Measurements from ENCODE around the gene GTPBP4. TPM values are rescaled to one million over a fixed set of nuclear protein-coding genes. Genes with fewer than 3 reads are reported as not detected.

The GTPBP4 gene
- total RNA-seq, 1 experiment from 2014 or later, result 97.4 TPM

DNA sequence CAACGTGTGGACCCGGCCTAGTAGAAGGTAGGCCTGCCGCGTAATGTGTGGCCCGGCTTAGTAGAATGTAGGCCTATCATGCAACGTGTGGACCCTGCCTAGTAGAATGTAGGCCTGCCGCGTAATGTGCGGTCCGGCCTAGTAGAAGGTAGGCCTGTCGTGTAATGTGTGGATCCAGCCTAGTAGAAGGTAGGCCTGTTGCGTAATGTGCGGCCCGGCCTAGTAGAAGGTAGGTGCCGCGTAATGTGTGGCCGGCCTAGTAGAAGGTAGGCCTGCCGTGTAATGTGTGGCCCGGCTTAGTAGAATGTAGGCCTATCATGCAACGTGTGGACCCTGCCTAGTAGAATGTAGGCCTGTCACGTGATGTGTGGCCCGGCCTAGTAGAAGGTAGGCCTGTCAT lies 11.9 kb upstream of the GTPBP4 start:
- H3K4me3 Mint-ChIP-seq, result no peak overlapping the region
- H3K27ac Mint-ChIP-seq, result no peak overlapping the region
- peaks cover 15% of the 10 kb centered on the region for H3K27me3 Mint-ChIP-seq (ENCODE audit: low read depth)
- TF ChIP-seq ZNF425 (CRISPR knock-in tag; conservative IDR thresholded peaks at IDR 0.05) (no peak), ZNF512 (CRISPR knock-in tag; IDR thresholded peaks at IDR 0.05; ENCODE audit: borderline replicate concordance) (no peak), IRF1 (CRISPR knock-in tag; IDR thresholded peaks at IDR 0.05) (no peak), ELF4 (CRISPR knock-in tag; IDR thresholded peaks at IDR 0.05; ENCODE audit: low read depth) (no peak), FOXP1 (CRISPR knock-in tag; IDR thresholded peaks at IDR 0.05; ENCODE audit: borderline replicate concordance) (no peak), HMGA2 (CRISPR knock-in tag; IDR thresholded peaks at IDR 0.05) (no peak), ZNF671 (CRISPR knock-in tag; IDR thresholded peaks at IDR 0.05) (no peak), ZNF317 (CRISPR knock-in tag; IDR thresholded peaks at IDR 0.05; ENCODE audit: borderline replicate concordance, low read depth) (no peak), ETV6 (CRISPR knock-in tag; IDR thresholded peaks at IDR 0.05) (no peak), NFATC4 (CRISPR knock-in tag; IDR thresholded peaks at IDR 0.05) (no peak), HMGXB4 (CRISPR knock-in tag; IDR thresholded peaks at IDR 0.05) (no peak), SMAD4 (CRISPR knock-in tag; IDR thresholded peaks at IDR 0.05) (no peak), ZNF416 (CRISPR knock-in tag; IDR thresholded peaks at IDR 0.05) (no peak), EMX1 (CRISPR knock-in tag; IDR thresholded peaks at IDR 0.05) (no peak), RELA (CRISPR knock-in tag; IDR thresholded peaks at IDR 0.05; ENCODE audit: borderline replicate concordance) (no peak), E2F1 (CRISPR knock-in tag; IDR thresholded peaks at IDR 0.05) (no peak), TEAD1 (CRISPR knock-in tag; IDR thresholded peaks at IDR 0.05) (no peak)
- POLR2A ChIA-PET, result no interaction called here
- ATAC-seq (no peak), DNase-seq (ENCODE audit: low spot score) (no peak)
- peaks cover 52% of the 10 kb centered on the region for H3K9me3 Mint-ChIP-seq
- CTCF ChIA-PET, result no interaction called here
- H3K4me1 Mint-ChIP-seq, result no peaks in the 10 kb centered on the region
- peaks cover 38% of the 10 kb centered on the region for H3K36me3 Mint-ChIP-seq

GRCh38 chr10:978826-979421 lies 9.3 kb upstream of the GTPBP4 start:
- CTCF ChIA-PET, result no interaction called here
- POLR2A ChIA-PET, result no interaction called here
- peak; percentile 98 for TF ChIP-seq ZNF317 (CRISPR knock-in tag; IDR thresholded peaks at IDR 0.05; ENCODE audit: borderline replicate concordance, low read depth)
- TF ChIP-seq, protein P1, sequence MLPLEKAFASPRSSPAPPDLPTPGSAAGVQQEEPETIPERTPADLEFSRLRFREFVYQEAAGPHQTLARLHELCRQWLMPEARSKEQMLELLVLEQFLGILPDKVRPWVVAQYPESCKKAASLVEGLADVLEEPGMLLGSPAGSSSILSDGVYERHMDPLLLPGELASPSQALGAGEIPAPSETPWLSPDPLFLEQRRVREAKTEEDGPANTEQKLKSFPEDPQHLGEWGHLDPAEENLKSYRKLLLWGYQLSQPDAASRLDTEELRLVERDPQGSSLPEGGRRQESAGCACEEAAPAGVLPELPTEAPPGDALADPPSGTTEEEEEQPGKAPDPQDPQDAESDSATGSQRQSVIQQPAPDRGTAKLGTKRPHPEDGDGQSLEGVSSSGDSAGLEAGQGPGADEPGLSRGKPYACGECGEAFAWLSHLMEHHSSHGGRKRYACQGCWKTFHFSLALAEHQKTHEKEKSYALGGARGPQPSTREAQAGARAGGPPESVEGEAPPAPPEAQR (CRISPR knock-in tag; IDR thresholded peaks at IDR 0.05), result no peak
- Mint-ChIP-seq H3K4me1 (no peaks in the 10 kb centered on the region), H3K9me3 (peaks cover 48% of the 10 kb centered on the region), H3K27ac (no peak overlapping the region), H3K36me3 (peaks cover 35% of the 10 kb centered on the region), H3K4me3 (no peak overlapping the region), H3K27me3 (ENCODE audit: low read depth) (peaks cover 9% of the 10 kb centered on the region)
- ATAC-seq (no peak), DNase-seq (ENCODE audit: low spot score) (no peak)

All from WTC11 (cell line).